Activated CD4-positive, alpha-beta T cell treated with anti-CD3 and anti-CD28 coated beads for 36 hours (primary cell): ENCODE measurements around the gene TSPEAR. TPM values are rescaled to one million over a fixed set of nuclear protein-coding genes. Genes with fewer than 3 reads are reported as not detected.
"Not testable (repeated sequence)": the region's sequence is repeated elsewhere in the genome, so short reads cannot be mapped to it uniquely, and the experiment has no call there.

Experiments
- ATAC-seq: fragments of 200-7000 bp; cut with Tn5 transposase; one replicate; pipeline ENCODE4 v1.10.0; 2021; ENCODE audit warnings: mild to moderate bottlenecking, moderate library complexity
- CTCF ChIA-PET: fragments of 350-600 bp; sonication (Branson Sonifier 250); formaldehyde crosslinking; loops from one replicate; lab custom pipeline; 2021; ENCODE audit warnings: antibody characterized with exemption; lab: Charles Lee
- POLR2A ChIA-PET: fragments of 350-600 bp; sonication (Branson Sonifier 250); formaldehyde crosslinking; loops from one replicate; lab custom pipeline; 2021; ENCODE audit warnings: antibody characterized with exemption, inconsistent platforms; lab: Charles Lee
- DNase-seq: peaks from one replicate; pipeline ENCODE4 v3.0.0-alpha.2; 2020
- H3K27ac Mint-ChIP-seq: one replicate; pipeline ENCODE4 v1.8.0; 2021; ENCODE audit warnings: mixed read lengths
- H3K27me3 Mint-ChIP-seq: one replicate; pipeline ENCODE4 v1.8.0; 2021; ENCODE audit warnings: mixed read lengths
- H3K36me3 Mint-ChIP-seq: one replicate; pipeline ENCODE4 v1.8.0; 2021; ENCODE audit warnings: low read depth, mixed read lengths
- H3K4me1 Mint-ChIP-seq: one replicate; pipeline ENCODE4 v1.8.0; 2021; ENCODE audit warnings: mixed read lengths
- H3K4me3 Mint-ChIP-seq: one replicate; pipeline ENCODE4 v1.8.0; 2021; ENCODE audit warnings: mild to moderate bottlenecking, moderate library complexity, mixed read lengths
- H3K9me3 Mint-ChIP-seq: one replicate; pipeline ENCODE4 v1.8.0; 2021; ENCODE audit warnings: low read depth, mixed read lengths
- intact Hi-C, 2 experiments: fragments of 100-400 bp; cut with DNase I in 1 of 2; cut with micrococcal nuclease in 1 of 2; formaldehyde crosslinking; loops; one replicate each; pipeline versions ENCODE4 v1.14.2 to v1.15.1; 2022 to 2024; cut with DNase I, micrococcal nuclease
- total RNA-seq, 2 experiments: library from RNA; stranded (reverse); gene quantifications; one replicate each; pipeline ENCODE4 v1.2.3, GENCODE V29; 2021

TSPEAR gene
- total RNA-seq, 2 experiments from 2014 or later, result not detected

- intact Hi-C loops, result no loop called here
- ChIA-PET POLR2A (no interaction called here), CTCF (no interaction called here)
- Mint-ChIP-seq H3K4me3 (no peak overlapping the region), H3K27me3 (peaks cover 4% of the 10 kb centered on the region), H3K27ac (no peak overlapping the region), H3K4me1 (no peaks in the 10 kb centered on the region), H3K36me3 (no peaks in the 10 kb centered on the region), H3K9me3 (peaks cover 4% of the 10 kb centered on the region)
- DNase-seq (no peak), ATAC-seq (no peak)
Measured at GRCh38 chr21:44602463-44602850, 108.9 kb downstream of the TSPEAR start.

GRCh38 chr21:44601596-44602462 lies 109.5 kb downstream of the TSPEAR start:
- Mint-ChIP-seq H3K27me3 (peaks cover 4% of the 10 kb centered on the region), H3K36me3 (no peaks in the 10 kb centered on the region), H3K27ac (no peak overlapping the region), H3K9me3 (peaks cover 4% of the 10 kb centered on the region), H3K4me1 (no peaks in the 10 kb centered on the region), H3K4me3 (no peak overlapping the region)
- ChIA-PET CTCF (interaction anchor here (0.6 to 0.7 kb wide), 2 partner anchors 122 to 1814 kb away, joined by 3 to 4 read pairs; no protein-coding TSS in a partner anchor), POLR2A (no interaction called here)
- DNase-seq (no peak), ATAC-seq (no peak)
- intact Hi-C loops, result no loop called here

GRCh38 chr21:44601091-44601490 lies 110.3 kb downstream of the TSPEAR start:
- ATAC-seq, H3K36me3 Mint-ChIP-seq, H3K27me3 Mint-ChIP-seq, H3K4me1 Mint-ChIP-seq, H3K4me3 Mint-ChIP-seq, H3K27ac Mint-ChIP-seq, intact Hi-C loops, H3K9me3 Mint-ChIP-seq, POLR2A ChIA-PET, DNase-seq: not testable (repeated sequence)
- CTCF ChIA-PET, result interaction anchor here (0.6 to 0.7 kb wide), 2 partner anchors 123 to 1814 kb away, joined by 3 to 4 read pairs; no protein-coding TSS in a partner anchor

- POLR2A ChIA-PET, H3K27me3 Mint-ChIP-seq, intact Hi-C loops, ATAC-seq, H3K27ac Mint-ChIP-seq, H3K4me1 Mint-ChIP-seq, H3K4me3 Mint-ChIP-seq, DNase-seq, H3K9me3 Mint-ChIP-seq, CTCF ChIA-PET, H3K36me3 Mint-ChIP-seq: not testable (repeated sequence)
Measured at GRCh38 chr21:44600118-44600978, 111.0 kb downstream of the TSPEAR start, which contains the start of gene KRTAP10-7. KRTAP10-7 (plus strand) TSS chr21:44600597; CDS start chr21:44600622, 25 bp downstream.

- H3K9me3 Mint-ChIP-seq, result peaks cover 4% of the 10 kb centered on the region
- H3K36me3 Mint-ChIP-seq, result no peaks in the 10 kb centered on the region
- no peak overlapping the region for H3K27ac Mint-ChIP-seq
- no peak overlapping the region for H3K4me3 Mint-ChIP-seq
- intact Hi-C loops, result no loop called here
- POLR2A ChIA-PET, result no interaction called here
- no peaks in the 10 kb centered on the region for H3K27me3 Mint-ChIP-seq
- ATAC-seq, result no peak
- DNase-seq, result no peak
- CTCF ChIA-PET, result no interaction called here
- H3K4me1 Mint-ChIP-seq, result no peaks in the 10 kb centered on the region
Measured at GRCh38 chr21:44599264-44600029, 111.9 kb downstream of the TSPEAR start.

GRCh38 chr21:44598061-44598460 lies 113.3 kb downstream of the TSPEAR start:
- no peak overlapping the region for H3K4me3 Mint-ChIP-seq
- ATAC-seq, result no peak
- ChIA-PET CTCF (no interaction called here), POLR2A (no interaction called here)
- H3K9me3 Mint-ChIP-seq, result peaks cover 4% of the 10 kb centered on the region
- no peaks in the 10 kb centered on the region for H3K36me3 Mint-ChIP-seq
- no peak for DNase-seq
- no peaks in the 10 kb centered on the region for H3K27me3 Mint-ChIP-seq
- intact Hi-C loops, result no loop called here
- no peak overlapping the region for H3K27ac Mint-ChIP-seq
- H3K4me1 Mint-ChIP-seq, result no peaks in the 10 kb centered on the region

GRCh38 chr21:44596068-44596725 lies 115.2 kb downstream of the TSPEAR start:
- Mint-ChIP-seq H3K4me1 (no peaks in the 10 kb centered on the region), H3K27me3 (no peaks in the 10 kb centered on the region), H3K4me3 (no peak overlapping the region), H3K27ac (no peak overlapping the region), H3K36me3 (no peaks in the 10 kb centered on the region), H3K9me3 (peaks cover 4% of the 10 kb centered on the region)
- intact Hi-C loops, result no loop called here
- DNase-seq (no peak), ATAC-seq (no peak)
- ChIA-PET CTCF (interaction anchor here (0.6 to 1.9 kb wide), 2 partner anchors 197 to 241 kb away, joined by 3 to 4 read pairs; no protein-coding TSS in a partner anchor), POLR2A (no interaction called here)

- no peaks in the 10 kb centered on the region for H3K27me3 Mint-ChIP-seq
- no peak overlapping the region for H3K27ac Mint-ChIP-seq
- H3K4me3 Mint-ChIP-seq, result no peak overlapping the region
- ATAC-seq (no peak), DNase-seq (no peak)
- intact Hi-C loops, result no loop called here
- H3K4me1 Mint-ChIP-seq, result no peaks in the 10 kb centered on the region
- H3K36me3 Mint-ChIP-seq, result no peaks in the 10 kb centered on the region
- CTCF ChIA-PET, result interaction anchor here (0.6 to 1.9 kb wide), 2 partner anchors 198 to 240 kb away, joined by 3 to 4 read pairs; no protein-coding TSS in a partner anchor
- peaks cover 4% of the 10 kb centered on the region for H3K9me3 Mint-ChIP-seq
- POLR2A ChIA-PET, result no interaction called here
Measured at GRCh38 chr21:44595524-44595923, 115.8 kb downstream of the TSPEAR start.

GRCh38 chr21:44594406-44594916 lies 116.9 kb downstream of the TSPEAR start:
- intact Hi-C loops, result no loop called here
- CTCF ChIA-PET, result interaction anchor here (0.9 kb wide), 1 partner anchor 15 kb away, joined by 3 read pairs; no protein-coding TSS in a partner anchor
- Mint-ChIP-seq H3K27ac (no peak overlapping the region), H3K36me3 (no peaks in the 10 kb centered on the region), H3K27me3 (no peaks in the 10 kb centered on the region), H3K9me3 (peaks cover 4% of the 10 kb centered on the region), H3K4me3 (no peak overlapping the region), H3K4me1 (no peaks in the 10 kb centered on the region)
- DNase-seq (no peak), ATAC-seq (no peak)
- POLR2A ChIA-PET, result no interaction called here

- intact Hi-C loops, result no loop called here
- Mint-ChIP-seq H3K9me3 (peaks cover 4% of the 10 kb centered on the region), H3K27me3 (peaks cover 2% of the 10 kb centered on the region), H3K4me3 (no peak overlapping the region), H3K4me1 (no peaks in the 10 kb centered on the region), H3K36me3 (no peaks in the 10 kb centered on the region), H3K27ac (no peak overlapping the region)
- ChIA-PET CTCF (no interaction called here), POLR2A (no interaction called here)
- ATAC-seq, result no peak
- DNase-seq, result no peak
Measured at GRCh38 chr21:44593598-44594405, 117.6 kb downstream of the TSPEAR start.
